SK-MEL-5 (cell line): ENCODE data around the gene CCDC12. TPM values are rescaled to one million over a fixed set of nuclear protein-coding genes. Genes with fewer than 3 reads are reported as not detected.
A peak's percentile ranks its signal among the peaks of the same experiment; 100 is the strongest.

Source experiments
- DNase-seq: peaks from one replicate; pipeline ENCODE4 v3.0.0-alpha.2; 2016; ENCODE audit warnings: low read depth, low spot score
- in situ Hi-C: cut with HindIII; loops from 2 replicates; pipeline ENCODE4 v1.10.0; 2016; ENCODE audit warnings: low sequenced_read_pairs, high pct_unique_total_duplicates, low pct_unique_long_range_greater_than_20kb
- small RNA-seq, 2 experiments: library from RNA; depleted of rRNA; stranded (forward); fragments of <200 nt; gene quantifications; one replicate each; pipeline ENCODE3, GENCODE V24; 2014
- total RNA-seq: library from RNA; depleted of rRNA; stranded (reverse); fragments of >200 nt; shearing (Covaris generic); gene quantifications from 2 replicates; pipeline ENCODE4 v1.2.3, GENCODE V29; 2014; rRNA removed

The CCDC12 gene
- total RNA-seq, 1 experiment from 2014 or later, result 24.6 TPM

GRCh38 chr3:46883054-46883829 is 93.3 kb downstream of the CCDC12 start:
- no peak for DNase-seq
- in situ Hi-C loops, result no loop called here

- DNase-seq, result no peak
These were observed 94.0 kb downstream of the CCDC12 start for GRCh38 chr3:46882377-46883053.

GRCh38 chr3:46881596-46882376 is 94.8 kb downstream of the CCDC12 start:
- no peak for DNase-seq
- in situ Hi-C loops, result no loop called here

More at GRCh38 chr3:46882377-46883053, 94.0 kb downstream of the CCDC12 start:
- in situ Hi-C loops, result no loop called here

- DNase-seq, result no peak
- in situ Hi-C loops, result no loop called here
These were observed 95.5 kb downstream of the CCDC12 start for GRCh38 chr3:46880884-46881595.

- in situ Hi-C loops, result no loop called here
- DNase-seq, result peak; percentile 7
These were observed 97.6 kb downstream of the CCDC12 start for GRCh38 chr3:46878781-46879436.

- in situ Hi-C loops, result no loop called here
These were observed 99.0 kb downstream of the CCDC12 start, which contains the start of gene PTH1R for GRCh38 chr3:46877406-46878125. Gene PTH1R, plus strand, starts transcription at chr3:46877721. Its CDS starts 5,839 bp downstream, at chr3:46883560.

GRCh38 chr3:46876313-46877300 is 99.9 kb downstream of the CCDC12 start:
- in situ Hi-C loops, result no loop called here

More at GRCh38 chr3:46877406-46878125, 99.0 kb downstream of the CCDC12 start, which contains the start of gene PTH1R:
- no peak for DNase-seq

GRCh38 chr3:46875560-46875959 is 101.0 kb downstream of the CCDC12 start:
- in situ Hi-C loops, result no loop called here
- DNase-seq, result no peak

More at GRCh38 chr3:46876313-46877300, 99.9 kb downstream of the CCDC12 start:
- DNase-seq, result no peak

GRCh38 chr3:46874430-46874829 is 102.1 kb downstream of the CCDC12 start:
- in situ Hi-C loops, result no loop called here
- no peak for DNase-seq

- no peak for DNase-seq
- in situ Hi-C loops, result no loop called here
These were observed 103.0 kb downstream of the CCDC12 start for GRCh38 chr3:46873521-46873920.

Small RNA genes lying within 50 kb of the gene (small RNA-seq; reads per million reads assigned to genes)
- 0 reads per million in 2 experiments for gene AC109583.2

Other genes with a start within 250 kb of the CCDC12 start
- not detected in 2 replicates for gene MYL3, start 113.3 kb downstream of the CCDC12 start, total RNA-seq
- 0.48 TPM in 1 of 2 replicates, not detected in the other for gene PTH1R, start 99.0 kb downstream of the CCDC12 start, total RNA-seq
- 5.3 and 6.1 TPM in 2 replicates for gene NBEAL2, start 2.9 kb upstream of the CCDC12 start, total RNA-seq
- 17.1 and 17.5 TPM in 2 replicates for gene SETD2, start 187.4 kb upstream of the CCDC12 start, total RNA-seq